ENCODE measurements around the gene BCL10. TPM values are rescaled to one million over a fixed set of nuclear protein-coding genes. Genes with fewer than 3 reads are reported as not detected.
A peak's percentile ranks its signal among the peaks of the same experiment; 100 is the strongest.

The BCL10 gene
- total RNA-seq, 1 experiment from 2014 or later = 29.9 TPM

GRCh38 chr1:85224734-85225623 is 51.5 kb downstream of the BCL10 start:
- ATAC-seq (peak; percentile 38; the same call in 1 of the 2 replicates), DNase-seq (peak; percentile 72)
- Histone ChIP-seq H3K4me2 (ENCODE audit: low read length) (peak overlapping the region; percentile 56), H3F3A (ENCODE audit: low read length, unreplicated experiment) (no peaks in the 10 kb centered on the region), H2AFZ (ENCODE audit: low read length) (0 out of 2 replicates have a peak overlapping the region, but pooled peaks have one; percentile 32), H3K9ac (ENCODE audit: low read length) (no peak overlapping the region), H3K4me1 (ENCODE audit: insufficient read depth, low read length) (peaks cover 20% of the 10 kb centered on the region), H3K9me3 (ENCODE audit: low read length) (no peaks in the 10 kb centered on the region), H3K36me3 (ENCODE audit: low read depth, low read length) (no peaks in the 10 kb centered on the region), H3K9me2 (replicated peaks; ENCODE audit: low read length) (no peaks in the 10 kb centered on the region), H4K20me1 (ENCODE audit: low read length) (no peaks in the 10 kb centered on the region), H3K4me3 (ENCODE audit: low read length) (no peak overlapping the region), H3K79me2 (ENCODE audit: low read length) (no peaks in the 10 kb centered on the region), H3K27me3 (ENCODE audit: low read length) (no peaks in the 10 kb centered on the region), H3K27ac (ENCODE audit: low read length) (peak overlapping the region; percentile 4; the same call in 1 of the 2 replicates)
- POLR2A ChIA-PET (ENCODE audit: unreplicated experiment) = interaction anchor here (0.7 kb wide), 1 partner anchor 1424 kb away, joined by 3 read pairs; no protein-coding TSS in a partner anchor
- intact Hi-C loops (cut with micrococcal nuclease) = no loop called here
- CTCF ChIA-PET = interaction anchor here (0.9 kb wide), 1 partner anchor 10 kb away, joined by 4 read pairs; no protein-coding TSS in a partner anchor
- no TSS peak for BruUV-seq (replicated peaks)
- TF ChIP-seq EZH2 (IDR thresholded peaks at IDR 0.05; ENCODE audit: low read length, unreplicated experiment) = no peak

- Histone ChIP-seq H3K9me2 (replicated peaks; ENCODE audit: low read length) (no peaks in the 10 kb centered on the region), H3K36me3 (ENCODE audit: low read depth, low read length) (no peaks in the 10 kb centered on the region), H3F3A (ENCODE audit: low read length, unreplicated experiment) (no peaks in the 10 kb centered on the region), H2AFZ (ENCODE audit: low read length) (no peak overlapping the region), H3K4me3 (ENCODE audit: low read length) (no peak overlapping the region), H3K9me3 (ENCODE audit: low read length) (no peaks in the 10 kb centered on the region), H3K27me3 (ENCODE audit: low read length) (no peaks in the 10 kb centered on the region), H3K4me1 (ENCODE audit: insufficient read depth, low read length) (peaks cover 20% of the 10 kb centered on the region), H3K79me2 (ENCODE audit: low read length) (no peaks in the 10 kb centered on the region), H3K9ac (ENCODE audit: low read length) (no peak overlapping the region), H4K20me1 (ENCODE audit: low read length) (no peaks in the 10 kb centered on the region), H3K27ac (ENCODE audit: low read length) (no peak overlapping the region), H3K4me2 (ENCODE audit: low read length) (no peak overlapping the region)
- no peak for TF ChIP-seq CTCF (conservative IDR thresholded peaks at IDR 0.05; ENCODE audit: low read depth, low read length)
- TF ChIP-seq EZH2 (IDR thresholded peaks at IDR 0.05; ENCODE audit: low read length, unreplicated experiment) = no peak
- TF ChIP-seq EZH2phosphoT487 (IDR thresholded peaks at IDR 0.05; ENCODE audit: borderline replicate concordance, low read length) = no peak
- intact Hi-C loops (cut with micrococcal nuclease) = no loop called here
- DNase-seq (no peak), ATAC-seq (no peak)
- BruUV-seq (replicated peaks) = no TSS peak
- POLR2A ChIA-PET (ENCODE audit: unreplicated experiment) = interaction anchor here (0.7 kb wide), 1 partner anchor 1424 kb away, joined by 3 read pairs; no protein-coding TSS in a partner anchor
- CTCF ChIA-PET = interaction anchor here (0.6 to 0.9 kb wide), 2 partner anchors 9 to 85 kb away, joined by 4 read pairs; no protein-coding TSS in a partner anchor
Observed at GRCh38 chr1:85224295-85224694, 52.1 kb downstream of the BCL10 start.

GRCh38 chr1:85223334-85223733 is 53.1 kb downstream of the BCL10 start:
- H3K27ac ChIP-seq (ENCODE audit: low read length) = no peak overlapping the region
- H3K27me3 ChIP-seq (ENCODE audit: low read length) = no peaks in the 10 kb centered on the region
- no TSS peak for BruUV-seq (replicated peaks)
- no peaks in the 10 kb centered on the region for H3K36me3 ChIP-seq (ENCODE audit: low read depth, low read length)
- H4K20me1 ChIP-seq (ENCODE audit: low read length) = no peaks in the 10 kb centered on the region
- intact Hi-C loops (cut with micrococcal nuclease) = no loop called here
- POLR2A ChIA-PET (ENCODE audit: unreplicated experiment) = no interaction called here
- no peak for DNase-seq
- TF ChIP-seq EZH2 (IDR thresholded peaks at IDR 0.05; ENCODE audit: low read length, unreplicated experiment) (no peak), CTCF (conservative IDR thresholded peaks at IDR 0.05; ENCODE audit: low read depth, low read length) (no peak), EZH2phosphoT487 (IDR thresholded peaks at IDR 0.05; ENCODE audit: borderline replicate concordance, low read length) (no peak)
- CTCF ChIA-PET = no interaction called here
- H3K4me3 ChIP-seq (ENCODE audit: low read length) = no peak overlapping the region
- H3K9ac ChIP-seq (ENCODE audit: low read length) = no peak overlapping the region
- no peak overlapping the region for H2AFZ ChIP-seq (ENCODE audit: low read length)
- no peaks in the 10 kb centered on the region for H3F3A ChIP-seq (ENCODE audit: low read length, unreplicated experiment)
- no peaks in the 10 kb centered on the region for H3K9me3 ChIP-seq (ENCODE audit: low read length)
- no peak overlapping the region for H3K4me2 ChIP-seq (ENCODE audit: low read length)
- no peaks in the 10 kb centered on the region for H3K9me2 ChIP-seq (replicated peaks; ENCODE audit: low read length)
- no peaks in the 10 kb centered on the region for H3K79me2 ChIP-seq (ENCODE audit: low read length)
- no peak for ATAC-seq
- peaks cover 20% of the 10 kb centered on the region for H3K4me1 ChIP-seq (ENCODE audit: insufficient read depth, low read length)
